Neural progenitor cell (in vitro differentiated cells): ENCODE results near the gene CLEC7A. TPM values are rescaled to one million over a fixed set of nuclear protein-coding genes. Genes with fewer than 3 reads are reported as not detected.

Source experiments
- DNase-seq: peaks from one replicate; pipeline ENCODE4 v3.0.0-alpha.2; 2016; ENCODE audit warnings: low spot score
- H2AFZ ChIP-seq: fragments of 200-600 bp; sonication (generic); replicated peaks from 2 replicates; pipeline ENCODE4 v1.6.1; 2016; ENCODE audit warnings: antibody characterized with exemption
- H3F3A ChIP-seq: fragments of 200-600 bp; sonication (generic); 2 replicates; pipeline ENCODE4 v1.6.1; 2016; ENCODE audit warnings: antibody characterized with exemption, low read depth
- H3K27ac ChIP-seq: fragments of 200-600 bp; sonication (generic); 2 replicates; pipeline ENCODE4 v1.5.1; 2016; ENCODE audit warnings: mild to moderate bottlenecking
- H3K27me3 ChIP-seq: fragments of 200-600 bp; sonication (generic); 2 replicates; pipeline ENCODE4 v1.6.1; 2016; ENCODE audit warnings: mild to moderate bottlenecking, moderate library complexity
- H3K36me3 ChIP-seq: fragments of 200-600 bp; sonication (generic); 2 replicates; pipeline ENCODE4 v1.5.1; 2016
- H3K4me1 ChIP-seq: fragments of 200-600 bp; sonication (generic); 2 replicates; pipeline ENCODE4 v1.6.1; 2016; ENCODE audit warnings: mixed run types
- H3K4me2 ChIP-seq: fragments of 200-600 bp; sonication (generic); 2 replicates; pipeline ENCODE4 v1.6.1; 2016
- H3K4me3 ChIP-seq: fragments of 200-600 bp; sonication (generic); 2 replicates; pipeline ENCODE4 v1.5.1; 2016
- H3K79me2 ChIP-seq: fragments of 200-600 bp; sonication (generic); 2 replicates; pipeline ENCODE4 v1.6.1; 2016; ENCODE audit warnings: low read depth
- H3K9ac ChIP-seq: fragments of 200-600 bp; sonication (generic); 2 replicates; pipeline ENCODE4 v1.6.1; 2016
- H3K9me3 ChIP-seq: fragments of 200-600 bp; sonication (generic); 2 replicates; pipeline ENCODE4 v1.5.1; 2016; ENCODE audit warnings: low read depth
- H4K20me1 ChIP-seq: fragments of 200-600 bp; sonication (generic); 2 replicates; pipeline ENCODE4 v1.6.1; 2016; ENCODE audit warnings: low read depth
- H3K27ac Mint-ChIP-seq: 3 replicates; pipeline ENCODE4 v1.8.0; 2021; ENCODE audit warnings: mixed read lengths
- H3K27me3 Mint-ChIP-seq: 2 replicates; pipeline ENCODE4 v1.8.0; 2022; ENCODE audit warnings: low read depth, mild to moderate bottlenecking, inconsistent platforms, moderate library complexity, mixed read lengths; ENCODE audit not compliant: insufficient read depth
- H3K36me3 Mint-ChIP-seq: 3 replicates; pipeline ENCODE4 v1.8.0; 2021; ENCODE audit warnings: mixed read lengths
- H3K4me1 Mint-ChIP-seq: 3 replicates; pipeline ENCODE4 v1.8.0; 2021; ENCODE audit warnings: mixed read lengths
- H3K4me3 Mint-ChIP-seq: 3 replicates; pipeline ENCODE4 v1.8.0; 2021; ENCODE audit warnings: mild to moderate bottlenecking, moderate library complexity, mixed read lengths
- H3K9me3 Mint-ChIP-seq: 3 replicates; pipeline ENCODE4 v1.8.0; 2020; ENCODE audit warnings: mixed read lengths
- EZH2 ChIP-seq: fragments of 200-600 bp; sonication (generic); IDR thresholded peaks from 2 replicates; pipeline ENCODE4 v1.6.1; 2017; ENCODE audit warnings: antibody characterized with exemption, mild to moderate bottlenecking, moderate library complexity
- EZH2phosphoT487 ChIP-seq: fragments of 200-600 bp; sonication (generic); IDR thresholded peaks from 2 replicates; pipeline ENCODE4 v1.6.1; 2017; ENCODE audit warnings: antibody characterized with exemption
- total RNA-seq: library from RNA; depleted of rRNA; stranded (reverse); fragments of >200 nt; gene quantifications from 2 replicates; pipeline ENCODE4 v1.2.3, GENCODE V29; 2015; ENCODE audit warnings: low replicate concordance
- TF ChIP-seq, protein P1 (sequence below): fragments of 200-600 bp; sonication (generic); IDR thresholded peaks from 2 replicates; pipeline ENCODE4 v1.5.1; 2017; ENCODE audit warnings: antibody characterized with exemption, mild to moderate bottlenecking

The CLEC7A gene
- total RNA-seq, 1 donor from 2014 or later: not detected

- Mint-ChIP-seq H3K4me3 (no peak overlapping the region), H3K27ac (no peak overlapping the region), H3K36me3 (no peaks in the 10 kb centered on the region), H3K9me3 (no peaks in the 10 kb centered on the region), H3K4me1 (peaks cover 7% of the 10 kb centered on the region), H3K27me3 (no peaks in the 10 kb centered on the region)
- Histone ChIP-seq H4K20me1 (no peaks in the 10 kb centered on the region), H3K4me2 (no peak overlapping the region), H3K4me1 (peaks cover 6% of the 10 kb centered on the region), H3F3A (no peaks in the 10 kb centered on the region), H3K27me3 (no peaks in the 10 kb centered on the region), H3K36me3 (no peaks in the 10 kb centered on the region), H3K9ac (no peak overlapping the region), H2AFZ (no peak overlapping the region), H3K27ac (no peak overlapping the region), H3K4me3 (no peak overlapping the region), H3K9me3 (no peaks in the 10 kb centered on the region), H3K79me2 (no peaks in the 10 kb centered on the region)
- TF ChIP-seq, protein P1, sequence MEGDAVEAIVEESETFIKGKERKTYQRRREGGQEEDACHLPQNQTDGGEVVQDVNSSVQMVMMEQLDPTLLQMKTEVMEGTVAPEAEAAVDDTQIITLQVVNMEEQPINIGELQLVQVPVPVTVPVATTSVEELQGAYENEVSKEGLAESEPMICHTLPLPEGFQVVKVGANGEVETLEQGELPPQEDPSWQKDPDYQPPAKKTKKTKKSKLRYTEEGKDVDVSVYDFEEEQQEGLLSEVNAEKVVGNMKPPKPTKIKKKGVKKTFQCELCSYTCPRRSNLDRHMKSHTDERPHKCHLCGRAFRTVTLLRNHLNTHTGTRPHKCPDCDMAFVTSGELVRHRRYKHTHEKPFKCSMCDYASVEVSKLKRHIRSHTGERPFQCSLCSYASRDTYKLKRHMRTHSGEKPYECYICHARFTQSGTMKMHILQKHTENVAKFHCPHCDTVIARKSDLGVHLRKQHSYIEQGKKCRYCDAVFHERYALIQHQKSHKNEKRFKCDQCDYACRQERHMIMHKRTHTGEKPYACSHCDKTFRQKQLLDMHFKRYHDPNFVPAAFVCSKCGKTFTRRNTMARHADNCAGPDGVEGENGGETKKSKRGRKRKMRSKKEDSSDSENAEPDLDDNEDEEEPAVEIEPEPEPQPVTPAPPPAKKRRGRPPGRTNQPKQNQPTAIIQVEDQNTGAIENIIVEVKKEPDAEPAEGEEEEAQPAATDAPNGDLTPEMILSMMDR: no peak
- no peak for TF ChIP-seq EZH2phosphoT487
- no peak for TF ChIP-seq EZH2
- no peak for DNase-seq
Observed at GRCh38 chr12:10069976-10070375, 60.0 kb downstream of the CLEC7A start.

DNA sequence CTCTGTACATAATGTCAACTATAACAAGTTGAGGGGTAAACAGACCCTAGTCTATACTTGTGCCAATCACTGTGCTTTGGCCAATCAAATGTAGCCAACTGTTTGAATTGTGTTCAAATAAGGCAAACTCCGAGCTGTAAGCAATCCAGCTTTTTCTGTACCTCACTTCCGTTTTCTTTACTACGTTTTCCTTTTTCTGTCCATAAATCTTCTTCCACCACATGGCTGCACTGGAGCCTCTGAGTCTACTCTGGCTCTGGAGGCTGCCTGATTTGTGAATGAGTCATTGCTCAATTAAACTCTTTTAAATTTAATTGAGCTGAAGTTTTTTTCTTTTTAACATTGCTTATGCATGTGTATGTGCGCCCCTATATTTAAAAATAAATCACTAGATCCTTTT lies 60.9 kb downstream of the CLEC7A start:
- TF ChIP-seq EZH2phosphoT487 (no peak), EZH2 (no peak)
- TF ChIP-seq, protein P1: no peak
- Histone ChIP-seq H3K4me3 (no peak overlapping the region), H3F3A (no peaks in the 10 kb centered on the region), H3K36me3 (no peaks in the 10 kb centered on the region), H4K20me1 (no peaks in the 10 kb centered on the region), H3K27me3 (no peaks in the 10 kb centered on the region), H3K4me1 (peaks cover 6% of the 10 kb centered on the region), H3K79me2 (no peaks in the 10 kb centered on the region), H3K4me2 (no peak overlapping the region), H2AFZ (no peak overlapping the region), H3K9me3 (no peaks in the 10 kb centered on the region), H3K9ac (no peak overlapping the region), H3K27ac (no peak overlapping the region)
- H3K27ac Mint-ChIP-seq: no peak overlapping the region
- no peaks in the 10 kb centered on the region for H3K27me3 Mint-ChIP-seq
- H3K36me3 Mint-ChIP-seq: no peaks in the 10 kb centered on the region
- no peak for DNase-seq
- H3K9me3 Mint-ChIP-seq: no peaks in the 10 kb centered on the region
- H3K4me3 Mint-ChIP-seq: no peak overlapping the region
- peaks cover 7% of the 10 kb centered on the region for H3K4me1 Mint-ChIP-seq

GRCh38 chr12:10068644-10069043 lies 61.4 kb downstream of the CLEC7A start:
- Histone ChIP-seq H3K27me3 (no peaks in the 10 kb centered on the region), H3K36me3 (no peaks in the 10 kb centered on the region), H3K4me1 (peaks cover 6% of the 10 kb centered on the region), H3K79me2 (no peaks in the 10 kb centered on the region), H3F3A (no peaks in the 10 kb centered on the region), H4K20me1 (no peaks in the 10 kb centered on the region), H3K9ac (no peak overlapping the region), H3K4me3 (no peak overlapping the region), H3K4me2 (no peak overlapping the region), H3K27ac (no peak overlapping the region), H3K9me3 (no peaks in the 10 kb centered on the region), H2AFZ (no peak overlapping the region)
- H3K27me3 Mint-ChIP-seq: no peaks in the 10 kb centered on the region
- H3K4me1 Mint-ChIP-seq: peaks cover 7% of the 10 kb centered on the region
- no peaks in the 10 kb centered on the region for H3K9me3 Mint-ChIP-seq
- no peak overlapping the region for H3K27ac Mint-ChIP-seq
- TF ChIP-seq EZH2 (no peak), EZH2phosphoT487 (no peak)
- H3K36me3 Mint-ChIP-seq: no peaks in the 10 kb centered on the region
- DNase-seq: no peak
- H3K4me3 Mint-ChIP-seq: no peak overlapping the region

DNA sequence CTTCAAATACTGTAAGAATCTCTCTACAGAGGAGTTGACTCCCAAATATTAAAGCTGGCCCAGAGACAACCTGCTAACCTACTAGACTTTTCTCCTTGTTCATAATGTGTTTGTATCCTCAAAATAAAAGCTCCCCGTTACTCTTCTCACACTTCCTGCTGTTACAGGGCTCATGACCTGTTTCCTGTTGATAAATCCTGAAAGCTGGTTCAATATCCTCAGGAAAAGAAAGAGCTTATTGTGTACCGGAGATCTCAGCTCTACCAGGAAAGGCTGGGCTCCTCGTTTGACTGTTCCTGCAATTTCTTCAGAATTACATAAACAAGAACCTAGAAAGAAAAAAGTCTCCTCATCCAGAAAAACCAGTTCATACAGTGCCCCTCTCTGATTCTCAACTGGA lies 62.1 kb downstream of the CLEC7A start:
- no peak overlapping the region for H3K4me2 ChIP-seq
- H3K4me3 Mint-ChIP-seq: no peak overlapping the region

More for the DNA sequence above, 62.1 kb downstream of the CLEC7A start:
- H3K79me2 ChIP-seq: no peaks in the 10 kb centered on the region
- H2AFZ ChIP-seq: no peak overlapping the region
- no peaks in the 10 kb centered on the region for H3K9me3 ChIP-seq
- H3K36me3 Mint-ChIP-seq: no peaks in the 10 kb centered on the region
- no peak for TF ChIP-seq EZH2phosphoT487
- TF ChIP-seq, protein P1: no peak
- TF ChIP-seq EZH2: no peak
- peaks cover 6% of the 10 kb centered on the region for H3K4me1 ChIP-seq
- H4K20me1 ChIP-seq: no peaks in the 10 kb centered on the region
- no peaks in the 10 kb centered on the region for H3K27me3 ChIP-seq
- no peaks in the 10 kb centered on the region for H3K36me3 ChIP-seq
- H3K9ac ChIP-seq: no peak overlapping the region
- H3K27me3 Mint-ChIP-seq: no peaks in the 10 kb centered on the region
- H3K27ac Mint-ChIP-seq: no peak overlapping the region
- DNase-seq: no peak
- H3K4me1 Mint-ChIP-seq: peaks cover 7% of the 10 kb centered on the region
- no peaks in the 10 kb centered on the region for H3F3A ChIP-seq
- no peak overlapping the region for H3K27ac ChIP-seq
- no peaks in the 10 kb centered on the region for H3K9me3 Mint-ChIP-seq
- H3K4me3 ChIP-seq: no peak overlapping the region
